Sigmoid colon (tissue), 3 donors: ENCODE data around the gene PTH1R.

ENCODE experiments used
- CTCF ChIP-seq, 4 experiments: fragments of 450-650 bp in 3 of 4; fragments of 200-600 bp in 1 of 4; IDR thresholded peaks; one replicate each; pipeline ENCODE4 v1.5.1; 2016 to 2019; ENCODE audit warnings: antibody characterized with exemption in 4 of 4, mild to moderate bottlenecking in 3 of 4, moderate library complexity in 2 of 4
- POLR2A ChIP-seq, 2 donors: fragments of 450-650 bp; IDR thresholded peaks; one replicate each; pipeline ENCODE4 v1.6.1; 2016; ENCODE audit warnings: antibody characterized with exemption in 2 of 2, mild to moderate bottlenecking in 2 of 2, moderate library complexity in 2 of 2

DNA sequence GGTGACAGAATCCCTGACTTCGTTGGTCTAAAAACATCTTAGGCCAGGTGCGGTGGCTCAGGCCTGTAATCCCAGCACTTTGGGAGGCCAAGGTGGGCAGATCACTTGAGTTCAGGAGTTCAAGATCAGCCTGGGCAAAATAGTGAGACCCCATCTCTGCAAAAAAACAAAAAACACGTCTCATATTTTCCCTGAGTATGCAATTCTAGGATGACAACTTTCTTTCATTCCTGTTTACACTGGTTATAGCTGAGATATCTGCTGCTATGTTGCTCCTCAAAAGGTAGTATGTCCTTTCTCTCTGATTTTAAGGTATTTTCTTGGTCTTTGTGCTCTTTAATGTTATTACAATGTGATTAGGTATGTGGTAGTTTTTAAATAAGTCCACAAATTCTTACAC, 39.3 kb downstream of the PTH1R start:
- TF ChIP-seq POLR2A (IDR thresholded peaks at IDR 0.05) (no peak), CTCF (IDR thresholded peaks at IDR 0.05) (no peak)
